ENCODE data around the gene MARCHF2.
"Not testable (repeated sequence)": the region's sequence is repeated elsewhere in the genome, so short reads cannot be mapped to it uniquely, and the experiment has no call there.

MARCHF2 gene

GRCh38 chr19:8426283-8426682, 13.2 kb downstream of the MARCHF2 start:
- Histone ChIP-seq H3K27ac (ENCODE audit: low read length) (no peak overlapping the region), H3K36me3 (ENCODE audit: insufficient read depth, low read depth, low read length) (no peaks in the 10 kb centered on the region), H3K4me3 (ENCODE audit: low read length) (no peak overlapping the region), H3K4me1 (ENCODE audit: insufficient read depth, low read length) (no peaks in the 10 kb centered on the region), H3K9ac (ENCODE audit: low read depth, low read length) (no peak overlapping the region), H3K9me3 (ENCODE audit: insufficient read depth, low read depth, low read length) (no peaks in the 10 kb centered on the region), H3K27me3 (ENCODE audit: insufficient read depth, low read length) (no peaks in the 10 kb centered on the region)

GRCh38 chr19:8429044-8429443, 15.9 kb downstream of the MARCHF2 start:
- Histone ChIP-seq H3K9me3 (ENCODE audit: insufficient read depth, low read depth, low read length) (no peaks in the 10 kb centered on the region), H3K27me3 (ENCODE audit: insufficient read depth, low read length) (no peaks in the 10 kb centered on the region), H3K4me1 (ENCODE audit: insufficient read depth, low read length) (no peaks in the 10 kb centered on the region), H3K27ac (ENCODE audit: low read length) (no peak overlapping the region), H3K9ac (ENCODE audit: low read depth, low read length) (no peak overlapping the region), H3K4me3 (ENCODE audit: low read length) (no peak overlapping the region), H3K36me3 (ENCODE audit: insufficient read depth, low read depth, low read length) (no peaks in the 10 kb centered on the region)

- H3K27me3 ChIP-seq (ENCODE audit: insufficient read depth, low read length), result no peaks in the 10 kb centered on the region
- H3K9ac ChIP-seq (ENCODE audit: low read depth, low read length), result no peak overlapping the region
- no peak overlapping the region for H3K4me3 ChIP-seq (ENCODE audit: low read length)
- H3K4me1 ChIP-seq (ENCODE audit: insufficient read depth, low read length), result no peaks in the 10 kb centered on the region
- no peaks in the 10 kb centered on the region for H3K9me3 ChIP-seq (ENCODE audit: insufficient read depth, low read depth, low read length)
- no peak overlapping the region for H3K27ac ChIP-seq (ENCODE audit: low read length)
- H3K36me3 ChIP-seq (ENCODE audit: insufficient read depth, low read depth, low read length), result no peaks in the 10 kb centered on the region
Observed at GRCh38 chr19:8429826-8430225, 16.7 kb downstream of the MARCHF2 start.

- Histone ChIP-seq H3K4me3 (ENCODE audit: low read length) (no peak overlapping the region), H3K9ac (ENCODE audit: low read depth, low read length) (no peak overlapping the region), H3K36me3 (ENCODE audit: insufficient read depth, low read depth, low read length) (no peaks in the 10 kb centered on the region), H3K27me3 (ENCODE audit: insufficient read depth, low read length) (no peaks in the 10 kb centered on the region), H3K27ac (ENCODE audit: low read length) (no peak overlapping the region), H3K9me3 (ENCODE audit: insufficient read depth, low read depth, low read length) (no peaks in the 10 kb centered on the region), H3K4me1 (ENCODE audit: insufficient read depth, low read length) (no peaks in the 10 kb centered on the region)
Observed at GRCh38 chr19:8430650-8431049, 17.5 kb downstream of the MARCHF2 start.

- H3K4me1 ChIP-seq (ENCODE audit: insufficient read depth, low read length), result no peaks in the 10 kb centered on the region
- H3K9ac ChIP-seq (ENCODE audit: low read depth, low read length), result no peak overlapping the region
- H3K27me3 ChIP-seq (ENCODE audit: insufficient read depth, low read length), result no peaks in the 10 kb centered on the region
- H3K27ac ChIP-seq (ENCODE audit: low read length), result no peak overlapping the region
- H3K9me3 ChIP-seq (ENCODE audit: insufficient read depth, low read depth, low read length), result no peaks in the 10 kb centered on the region
- H3K4me3 ChIP-seq (ENCODE audit: low read length), result no peak overlapping the region
- peaks cover 4% of the 10 kb centered on the region; the same call in 1 of the 2 replicates for H3K36me3 ChIP-seq (ENCODE audit: insufficient read depth, low read depth, low read length)
Observed at GRCh38 chr19:8438236-8438635, 25.1 kb downstream of the MARCHF2 start.

- H3K4me1 ChIP-seq (ENCODE audit: insufficient read depth, low read length), result peaks cover 8% of the 10 kb centered on the region; the same call in 1 of the 2 replicates
- H3K27ac ChIP-seq (ENCODE audit: low read length), result no peak overlapping the region
- no peaks in the 10 kb centered on the region for H3K9me3 ChIP-seq (ENCODE audit: insufficient read depth, low read depth, low read length)
- H3K36me3 ChIP-seq (ENCODE audit: insufficient read depth, low read depth, low read length), result peaks cover 18% of the 10 kb centered on the region
- H3K4me3 ChIP-seq (ENCODE audit: low read length), result no peak overlapping the region
- H3K27me3 ChIP-seq (ENCODE audit: insufficient read depth, low read length), result no peaks in the 10 kb centered on the region
- peak overlapping the region; percentile 13; the same call in 1 of the 2 replicates for H3K9ac ChIP-seq (ENCODE audit: low read depth, low read length)
Observed at GRCh38 chr19:8441725-8442544, 28.8 kb downstream of the MARCHF2 start.

GRCh38 chr19:8444140-8444676, 31.1 kb downstream of the MARCHF2 start:
- Histone ChIP-seq H3K36me3 (ENCODE audit: insufficient read depth, low read depth, low read length) (peaks cover 31% of the 10 kb centered on the region), H3K4me3 (ENCODE audit: low read length) (peak overlapping the region; percentile 99), H3K4me1 (ENCODE audit: insufficient read depth, low read length) (peaks cover 22% of the 10 kb centered on the region), H3K27ac (ENCODE audit: low read length) (peak overlapping the region; percentile 90), H3K9ac (ENCODE audit: low read depth, low read length) (peak overlapping the region; percentile 99)
- H3K27me3 ChIP-seq (ENCODE audit: insufficient read depth, low read length); H3K9me3 ChIP-seq (ENCODE audit: insufficient read depth, low read depth, low read length): not testable (repeated sequence)

GRCh38 chr19:8444677-8445487, 31.8 kb downstream of the MARCHF2 start, which contains the start of gene HNRNPM:
TSS of gene HNRNPM (plus strand) at chr19:8444975. CDS start at chr19:8444999, 24 bp downstream.
- H3K9ac ChIP-seq (ENCODE audit: low read depth, low read length), result peak within 1 kb of the TSS; percentile 99
- H3K4me3 ChIP-seq (ENCODE audit: low read length), result peak within 1 kb of the TSS; percentile 99
- H3K27me3 ChIP-seq (ENCODE audit: insufficient read depth, low read length), result no peaks in the 10 kb centered on the region
- H3K4me1 ChIP-seq (ENCODE audit: insufficient read depth, low read length), result peaks cover 27% of the 10 kb centered on the region
- H3K9me3 ChIP-seq (ENCODE audit: insufficient read depth, low read depth, low read length), result no peaks in the 10 kb centered on the region
- peak within 1 kb of the TSS; percentile 92 for H3K27ac ChIP-seq (ENCODE audit: low read length)
- peaks cover 32% of the 10 kb centered on the region for H3K36me3 ChIP-seq (ENCODE audit: insufficient read depth, low read depth, low read length)

- H3K9me3 ChIP-seq (ENCODE audit: insufficient read depth, low read depth, low read length), result no peaks in the 10 kb centered on the region
- peaks cover 32% of the 10 kb centered on the region for H3K36me3 ChIP-seq (ENCODE audit: insufficient read depth, low read depth, low read length)
- peaks cover 31% of the 10 kb centered on the region for H3K4me1 ChIP-seq (ENCODE audit: insufficient read depth, low read length)
- peak overlapping the region; percentile 99 for H3K4me3 ChIP-seq (ENCODE audit: low read length)
- no peaks in the 10 kb centered on the region for H3K27me3 ChIP-seq (ENCODE audit: insufficient read depth, low read length)
- H3K27ac ChIP-seq (ENCODE audit: low read length), result peak overlapping the region; percentile 92
- peak overlapping the region; percentile 99 for H3K9ac ChIP-seq (ENCODE audit: low read depth, low read length)
Observed at GRCh38 chr19:8445488-8446001, 32.4 kb downstream of the MARCHF2 start.

GRCh38 chr19:8446061-8446709, 33.1 kb downstream of the MARCHF2 start:
- Histone ChIP-seq H3K9ac (ENCODE audit: low read depth, low read length) (peak overlapping the region; percentile 99), H3K4me3 (ENCODE audit: low read length) (peak overlapping the region; percentile 99), H3K9me3 (ENCODE audit: insufficient read depth, low read depth, low read length) (no peaks in the 10 kb centered on the region), H3K36me3 (ENCODE audit: insufficient read depth, low read depth, low read length) (peaks cover 34% of the 10 kb centered on the region), H3K4me1 (ENCODE audit: insufficient read depth, low read length) (peaks cover 32% of the 10 kb centered on the region), H3K27ac (ENCODE audit: low read length) (peak overlapping the region; percentile 92), H3K27me3 (ENCODE audit: insufficient read depth, low read length) (no peaks in the 10 kb centered on the region)

GRCh38 chr19:8449830-8450229, 36.7 kb downstream of the MARCHF2 start:
- peak overlapping the region; percentile 43; the same call in 1 of the 2 replicates for H3K4me3 ChIP-seq (ENCODE audit: low read length)
- no peak overlapping the region for H3K27ac ChIP-seq (ENCODE audit: low read length)
- H3K9me3 ChIP-seq (ENCODE audit: insufficient read depth, low read depth, low read length), result no peaks in the 10 kb centered on the region
- H3K36me3 ChIP-seq (ENCODE audit: insufficient read depth, low read depth, low read length), result peaks cover 66% of the 10 kb centered on the region
- peaks cover 45% of the 10 kb centered on the region for H3K4me1 ChIP-seq (ENCODE audit: insufficient read depth, low read length)
- H3K9ac ChIP-seq (ENCODE audit: low read depth, low read length), result peak overlapping the region; percentile 57; the same call in 1 of the 2 replicates
- H3K27me3 ChIP-seq (ENCODE audit: insufficient read depth, low read length), result no peaks in the 10 kb centered on the region

Measured in iPS-20b (cell line).